ENCODE measurements around the gene ADAMTS15.
"Not testable (repeated sequence)": the region's sequence is repeated elsewhere in the genome, so short reads cannot be mapped to it uniquely, and the experiment has no call there.

The ADAMTS15 gene

GRCh38 chr11:130436171-130436570 lies 12.3 kb upstream of the ADAMTS15 start:
- no peak for DNase-seq (ENCODE audit: low spot score)

DNA sequence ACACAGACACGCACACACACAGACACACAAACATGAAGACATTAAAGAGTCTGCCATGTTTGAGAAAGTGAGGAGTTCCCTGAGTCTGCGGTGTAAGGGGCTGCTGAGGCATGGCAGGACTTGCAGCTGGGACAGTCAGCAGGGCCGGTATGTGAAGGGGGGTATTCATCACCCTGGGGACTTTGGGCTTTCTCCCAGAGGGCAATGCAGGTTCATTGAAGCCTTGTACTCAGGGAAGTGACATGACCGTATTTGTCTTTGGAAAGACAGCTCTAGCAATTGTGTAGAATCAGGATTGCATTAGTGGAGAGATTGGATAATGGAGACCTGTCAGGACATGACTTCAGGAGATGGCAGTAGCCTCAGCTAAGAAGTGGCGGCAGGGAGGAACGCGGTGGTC lies 10.6 kb upstream of the ADAMTS15 start:
- DNase-seq (ENCODE audit: low spot score), result no peak

- not testable (repeated sequence) for DNase-seq (ENCODE audit: low spot score)
Measured at GRCh38 chr11:130438401-130439159, 9.9 kb upstream of the ADAMTS15 start.

DNA sequence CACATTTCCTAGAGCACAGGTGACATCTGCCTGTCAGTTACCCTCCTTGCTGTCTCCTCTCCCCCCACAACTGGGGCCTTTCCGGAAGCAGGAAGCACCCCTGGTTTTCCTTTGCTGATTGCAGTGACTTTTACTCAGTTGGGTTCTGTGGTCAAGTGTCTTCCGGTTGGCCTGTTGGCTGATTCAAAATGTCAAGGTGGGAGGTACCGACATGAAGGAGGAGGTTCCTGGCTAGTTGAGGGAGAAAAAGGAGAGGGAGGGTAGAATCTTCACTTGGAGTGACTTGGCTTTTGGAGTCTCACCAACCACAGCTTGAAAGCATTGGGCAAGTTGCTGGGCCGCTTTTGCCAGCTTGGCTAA lies 9.3 kb upstream of the ADAMTS15 start:
- DNase-seq (ENCODE audit: low spot score), result no peak

GRCh38 chr11:130439876-130440275 lies 8.6 kb upstream of the ADAMTS15 start:
- no peak for DNase-seq (ENCODE audit: low spot score)

DNA sequence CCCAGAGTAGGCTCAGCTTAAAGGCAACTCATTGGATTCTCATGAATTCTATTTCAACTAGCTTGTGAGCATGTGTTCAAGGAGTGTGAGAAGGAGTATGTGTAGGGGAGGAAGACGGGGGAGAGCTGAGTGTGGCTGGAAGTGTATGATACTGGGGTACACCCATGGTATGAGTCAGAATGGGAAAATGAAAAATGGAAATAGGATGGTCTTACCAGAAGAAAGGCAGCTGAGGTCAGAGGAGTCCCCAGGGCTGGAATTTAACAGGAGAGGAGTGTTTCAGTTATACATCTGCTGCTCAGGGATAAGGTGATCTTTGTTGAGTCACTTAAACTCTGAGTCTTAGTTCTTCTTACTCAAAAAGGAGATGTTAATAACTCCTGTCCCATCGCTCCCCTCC lies 6.7 kb upstream of the ADAMTS15 start:
- DNase-seq (ENCODE audit: low spot score), result no peak

- DNase-seq (ENCODE audit: low spot score), result no peak
Measured at GRCh38 chr11:130442737-130443136, 5.7 kb upstream of the ADAMTS15 start.

GRCh38 chr11:130445788-130446187 lies 2.7 kb upstream of the ADAMTS15 start:
- DNase-seq (ENCODE audit: low spot score), result no peak

DNA sequence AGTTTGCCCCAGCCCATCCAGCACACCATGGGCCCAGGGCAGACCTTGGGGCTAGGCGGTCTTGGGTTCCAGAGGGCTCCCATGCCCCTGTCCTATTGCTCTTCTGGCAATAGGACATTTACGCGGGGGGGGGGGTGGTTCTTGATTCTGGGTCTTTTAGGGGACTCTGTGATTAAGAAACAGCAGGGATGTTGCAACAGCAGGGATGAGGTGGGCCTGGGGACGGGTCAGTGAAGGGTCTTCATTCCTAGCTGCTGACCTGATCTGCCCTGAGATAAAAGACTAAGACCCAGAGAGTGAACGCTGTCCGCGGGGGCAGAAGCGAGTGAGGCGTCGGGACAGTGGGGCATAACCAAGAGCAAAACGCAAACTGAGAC lies 418 bp upstream of the ADAMTS15 start:
- no peak for DNase-seq (ENCODE audit: low spot score)

DNA sequence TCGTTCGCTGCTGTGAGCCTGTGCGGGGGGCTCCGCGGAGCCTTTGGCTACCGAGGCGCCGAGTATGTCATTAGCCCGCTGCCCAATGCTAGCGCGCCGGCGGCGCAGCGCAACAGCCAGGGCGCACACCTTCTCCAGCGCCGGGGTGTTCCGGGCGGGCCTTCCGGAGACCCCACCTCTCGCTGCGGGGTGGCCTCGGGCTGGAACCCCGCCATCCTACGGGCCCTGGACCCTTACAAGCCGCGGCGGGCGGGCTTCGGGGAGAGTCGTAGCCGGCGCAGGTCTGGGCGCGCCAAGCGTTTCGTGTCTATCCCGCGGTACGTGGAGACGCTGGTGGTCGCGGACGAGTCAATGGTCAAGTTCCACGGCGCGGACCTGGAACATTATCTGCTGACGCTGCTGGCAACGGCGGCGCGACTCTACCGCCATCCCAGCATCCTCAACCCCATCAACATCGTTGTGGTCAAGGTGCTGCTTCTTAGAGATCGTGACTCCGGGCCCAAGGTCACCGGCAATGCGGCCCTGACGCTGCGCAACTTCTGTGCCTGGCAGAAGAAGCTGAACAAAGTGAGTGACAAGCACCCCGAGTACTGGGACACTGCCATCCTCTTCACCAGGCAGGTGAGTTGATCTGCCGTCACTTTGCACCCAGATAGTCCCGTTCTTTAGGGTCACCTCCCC lies 1.0 kb downstream of the ADAMTS15 start:
- DNase-seq (ENCODE audit: low spot score), result no peak

- DNase-seq (ENCODE audit: low spot score), result no peak
Measured at GRCh38 chr11:130449996-130450769, 1.7 kb downstream of the ADAMTS15 start.

- no peak for DNase-seq (ENCODE audit: low spot score)
Measured at GRCh38 chr11:130451231-130452019, 3.0 kb downstream of the ADAMTS15 start.

GRCh38 chr11:130452176-130452575 lies 3.7 kb downstream of the ADAMTS15 start:
- DNase-seq (ENCODE audit: low spot score), result no peak

- DNase-seq (ENCODE audit: low spot score), result no peak
Measured at GRCh38 chr11:130452940-130453339, 4.5 kb downstream of the ADAMTS15 start.

- no peak for DNase-seq (ENCODE audit: low spot score)
Measured at GRCh38 chr11:130454491-130455252, 6.2 kb downstream of the ADAMTS15 start.

DNA sequence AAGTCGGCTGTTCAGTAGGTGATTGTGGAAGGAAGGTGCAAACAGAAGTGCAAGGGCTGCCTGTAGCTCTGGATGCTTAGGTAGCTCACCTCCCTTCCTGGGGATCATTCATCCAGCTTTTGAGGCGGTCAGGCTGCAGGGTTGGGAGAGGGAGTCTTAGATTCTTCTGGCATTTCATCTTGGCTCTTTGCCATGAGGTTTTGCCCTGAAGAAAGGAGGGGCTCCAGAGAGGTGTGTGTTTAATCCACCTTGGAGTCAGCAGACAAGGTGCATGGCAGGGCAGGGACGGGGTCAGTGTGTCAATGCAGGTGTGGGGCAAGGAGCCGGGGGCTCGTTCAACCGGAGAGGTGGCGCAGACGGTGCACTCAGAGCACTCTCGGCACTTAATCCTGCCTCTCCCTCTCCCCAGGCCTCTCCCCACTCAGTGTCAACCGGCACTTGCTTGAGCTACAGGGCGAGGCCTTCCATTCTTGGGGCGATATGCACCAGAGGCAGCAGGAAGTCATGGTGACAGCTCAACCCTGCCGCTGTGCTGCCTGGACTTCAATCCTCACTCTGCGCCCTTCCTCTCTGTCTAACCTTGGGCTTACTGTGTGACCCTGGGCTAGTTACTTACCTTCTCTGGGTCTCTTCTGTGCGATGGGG lies 7.2 kb downstream of the ADAMTS15 start:
- DNase-seq (ENCODE audit: low spot score), result no peak

DNA sequence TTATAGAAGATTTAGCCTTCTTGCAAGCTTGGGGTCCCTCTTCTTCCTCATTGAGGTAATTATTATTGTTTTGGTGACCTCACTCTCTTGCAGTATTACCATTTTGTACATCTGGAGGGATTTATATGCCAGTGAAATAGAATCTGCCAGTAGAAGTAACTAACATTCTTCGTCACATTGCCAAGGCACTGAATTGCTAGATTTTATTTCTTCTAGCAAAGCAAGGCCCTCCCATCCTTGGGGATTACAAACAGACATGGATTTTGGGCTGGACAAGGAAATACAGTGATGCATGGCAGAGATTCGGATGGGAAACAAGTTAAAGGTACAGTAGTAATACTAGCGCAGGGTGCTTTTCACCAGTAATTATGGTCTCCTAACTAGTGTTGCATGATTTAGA lies 7.8 kb downstream of the ADAMTS15 start:
- DNase-seq (ENCODE audit: low spot score), result no peak

DNA sequence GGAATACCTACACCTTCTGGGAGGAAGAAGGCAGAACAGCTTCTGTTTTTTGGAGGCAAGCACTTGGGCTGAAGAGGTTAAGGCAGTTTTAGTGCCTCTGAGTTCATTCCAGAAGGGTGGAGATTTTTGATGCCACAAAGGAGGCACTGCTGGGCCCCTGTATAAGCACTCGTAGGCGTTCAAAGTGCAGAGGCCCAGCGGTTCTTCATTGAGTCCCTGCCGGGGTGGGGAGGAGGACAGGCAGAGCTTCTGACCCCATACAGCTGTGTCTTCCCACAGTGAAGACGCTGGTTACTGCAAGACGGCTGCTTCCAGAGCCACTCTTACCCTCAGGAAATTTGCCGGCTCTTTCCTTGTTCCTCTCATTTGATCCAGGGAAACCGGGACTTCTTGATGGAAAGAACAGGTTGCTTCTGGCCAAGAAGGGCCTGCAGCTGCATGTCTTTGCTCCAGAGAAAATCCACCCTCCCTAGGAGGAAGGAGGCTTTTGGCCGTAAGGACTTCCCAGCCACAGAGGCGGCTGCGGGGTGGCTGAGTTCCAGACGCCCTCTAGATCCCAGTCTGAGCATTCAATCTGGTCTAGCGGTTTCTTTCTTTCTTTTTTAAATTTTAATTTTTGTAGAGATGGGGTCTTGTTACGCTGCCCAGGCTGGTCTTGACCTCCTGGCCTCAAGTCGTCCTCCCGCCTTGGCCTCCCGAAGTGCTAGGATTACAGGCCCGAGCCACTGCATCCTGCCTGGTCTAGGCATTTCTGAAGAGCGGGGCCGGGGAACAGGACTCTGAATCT lies 9.4 kb downstream of the ADAMTS15 start:
- no peak for DNase-seq (ENCODE audit: low spot score)

DNA sequence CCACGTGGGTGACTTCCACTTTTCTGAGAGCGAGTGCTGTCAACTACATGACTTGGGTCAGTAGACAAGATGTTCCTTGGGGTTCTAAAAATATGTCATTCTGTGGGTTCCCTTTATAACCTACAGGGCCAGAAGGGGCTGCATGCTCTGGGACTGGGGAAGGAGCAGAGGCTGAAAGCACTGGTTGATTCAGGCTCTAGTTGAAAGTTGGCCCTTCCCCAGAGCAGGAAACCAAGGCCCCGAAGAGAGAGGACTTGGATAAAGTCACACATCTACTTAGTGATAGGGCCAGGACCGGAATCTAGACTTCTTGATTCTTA lies 9.9 kb downstream of the ADAMTS15 start:
- DNase-seq (ENCODE audit: low spot score), result no peak

GRCh38 chr11:130459521-130459920 lies 11.1 kb downstream of the ADAMTS15 start:
- DNase-seq (ENCODE audit: low spot score), result no peak
